ENCODE results near the gene GRK6.

DNA sequence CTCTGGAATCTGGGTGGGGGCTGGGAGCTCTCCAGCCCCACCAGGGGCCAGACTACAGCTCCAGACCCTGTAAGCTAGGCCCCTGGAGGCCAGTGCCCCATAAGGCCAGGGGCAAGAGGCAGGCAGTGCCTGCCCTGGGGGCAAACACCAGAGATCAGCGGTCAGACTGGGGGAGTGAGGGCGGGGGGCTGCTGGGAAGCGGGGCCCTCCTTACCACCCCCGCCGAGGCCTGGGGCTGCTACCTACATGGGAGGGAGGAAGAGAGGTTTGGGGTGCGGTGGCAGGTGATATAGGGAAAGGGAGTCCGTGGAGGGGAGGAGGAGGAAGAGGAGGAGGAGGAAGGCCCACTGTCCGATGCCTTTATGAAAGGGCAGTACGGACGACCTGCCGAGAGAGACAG lies 32.9 kb downstream of the GRK6 start:
- TF ChIP-seq, protein P1, sequence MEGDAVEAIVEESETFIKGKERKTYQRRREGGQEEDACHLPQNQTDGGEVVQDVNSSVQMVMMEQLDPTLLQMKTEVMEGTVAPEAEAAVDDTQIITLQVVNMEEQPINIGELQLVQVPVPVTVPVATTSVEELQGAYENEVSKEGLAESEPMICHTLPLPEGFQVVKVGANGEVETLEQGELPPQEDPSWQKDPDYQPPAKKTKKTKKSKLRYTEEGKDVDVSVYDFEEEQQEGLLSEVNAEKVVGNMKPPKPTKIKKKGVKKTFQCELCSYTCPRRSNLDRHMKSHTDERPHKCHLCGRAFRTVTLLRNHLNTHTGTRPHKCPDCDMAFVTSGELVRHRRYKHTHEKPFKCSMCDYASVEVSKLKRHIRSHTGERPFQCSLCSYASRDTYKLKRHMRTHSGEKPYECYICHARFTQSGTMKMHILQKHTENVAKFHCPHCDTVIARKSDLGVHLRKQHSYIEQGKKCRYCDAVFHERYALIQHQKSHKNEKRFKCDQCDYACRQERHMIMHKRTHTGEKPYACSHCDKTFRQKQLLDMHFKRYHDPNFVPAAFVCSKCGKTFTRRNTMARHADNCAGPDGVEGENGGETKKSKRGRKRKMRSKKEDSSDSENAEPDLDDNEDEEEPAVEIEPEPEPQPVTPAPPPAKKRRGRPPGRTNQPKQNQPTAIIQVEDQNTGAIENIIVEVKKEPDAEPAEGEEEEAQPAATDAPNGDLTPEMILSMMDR (conservative IDR thresholded peaks at IDR 0.05 in 1 of 2, IDR thresholded peaks at IDR 0.05 in 1 of 2; ENCODE audit: extremely low read depth in 1 of 2, insufficient read depth in 1 of 2, low read depth in 1 of 2, low read length in 2 of 2): no peak
- TF ChIP-seq EZH2 (IDR thresholded peaks at IDR 0.05; ENCODE audit: borderline replicate concordance, low read length): no peak

All from mammary epithelial cell (primary cell).